AG08395 (cell line): ENCODE measurements around the gene PCNX3.
"Not testable (repeated sequence)": the region's sequence is repeated elsewhere in the genome, so short reads cannot be mapped to it uniquely, and the experiment has no call there.

ENCODE experiments used
- DNase-seq: peaks from one replicate; pipeline ENCODE4 v3.0.0; 2012; ENCODE audit warnings: mixed read lengths, low spot score

The PCNX3 gene

DNA sequence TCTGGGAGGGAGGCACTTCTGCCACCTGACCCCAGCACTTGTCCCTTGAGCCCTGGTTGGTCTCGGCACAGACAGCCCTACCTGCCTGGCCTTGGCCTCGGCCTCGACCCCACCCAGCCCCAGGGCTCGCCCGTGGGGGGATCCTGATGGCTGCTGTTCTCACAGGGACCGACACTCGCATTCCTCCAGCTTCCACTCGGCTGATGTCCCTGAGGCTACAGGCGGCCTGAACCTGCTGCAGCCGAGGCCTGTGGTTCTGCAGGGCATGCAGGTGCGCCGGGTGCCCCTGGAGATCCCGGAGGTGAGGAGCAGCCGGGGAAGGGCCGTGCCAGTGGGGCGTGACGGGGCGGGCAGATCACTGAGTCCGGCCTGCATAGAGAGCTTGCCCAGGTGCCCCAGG is 5.1 kb downstream of the PCNX3 start:
- DNase-seq, result no peak

GRCh38 chr11:65621460-65621859 is 5.9 kb downstream of the PCNX3 start:
- DNase-seq, result no peak

DNA sequence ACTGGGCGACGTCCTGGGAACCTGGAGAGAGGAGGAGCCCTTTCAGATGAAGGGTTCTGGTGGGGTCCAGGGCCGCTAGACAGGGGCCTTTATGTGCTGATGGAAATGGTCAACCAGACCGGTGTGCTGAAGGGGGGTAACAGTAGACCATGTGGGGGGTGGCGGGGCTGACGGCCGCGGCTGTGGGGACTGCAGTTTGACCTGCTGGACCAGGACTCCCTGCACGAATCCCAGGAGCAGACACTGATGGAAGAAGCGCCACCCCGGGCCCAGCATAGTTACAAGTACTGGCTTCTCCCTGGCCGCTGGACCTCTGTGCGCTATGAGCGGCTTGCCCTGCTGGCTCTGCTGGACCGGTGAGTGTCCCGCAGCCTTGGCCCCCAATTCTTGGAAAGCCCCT is 6.4 kb downstream of the PCNX3 start:
- no peak for DNase-seq

GRCh38 chr11:65623177-65623576 is 7.6 kb downstream of the PCNX3 start:
- no peak for DNase-seq

- no peak for DNase-seq
These were observed 8.5 kb downstream of the PCNX3 start for GRCh38 chr11:65623852-65624616.

- DNase-seq, result no peak
These were observed 9.5 kb downstream of the PCNX3 start for GRCh38 chr11:65624931-65625627.

DNA sequence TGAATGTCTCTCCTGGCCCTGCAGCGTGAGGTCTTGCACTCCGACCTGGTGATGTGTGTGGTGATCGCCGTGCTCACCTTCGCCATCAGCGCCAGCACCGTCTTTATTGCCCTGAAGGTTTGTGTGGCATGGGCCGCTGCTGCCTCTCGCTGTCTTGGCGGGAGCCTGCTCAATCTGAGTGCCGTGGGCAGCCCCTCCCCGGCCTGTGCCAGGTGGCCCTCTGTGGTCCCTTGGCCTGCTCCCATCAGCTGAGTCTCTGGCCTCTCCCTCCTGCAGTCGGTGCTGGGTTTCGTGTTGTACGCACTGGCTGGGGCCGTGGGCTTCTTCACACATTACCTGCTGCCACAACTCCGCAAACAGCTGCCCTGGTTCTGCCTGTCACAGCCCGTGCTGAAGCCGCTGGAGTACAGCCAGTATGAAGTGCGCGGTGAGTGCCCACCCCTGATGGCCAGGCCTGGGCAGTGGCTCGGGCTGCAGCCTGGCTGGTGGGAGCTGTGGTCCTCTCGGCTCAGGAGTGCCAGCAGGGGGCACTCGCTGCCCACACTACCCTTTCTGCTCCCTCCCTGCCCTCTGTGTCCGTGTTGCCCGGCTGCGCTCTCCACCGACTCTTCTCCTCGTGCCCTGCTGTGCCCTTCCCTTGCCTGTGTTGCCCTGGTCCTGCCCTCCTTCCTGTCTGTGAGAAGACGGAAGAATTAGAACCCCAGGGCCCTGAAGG is 10.2 kb downstream of the PCNX3 start:
- DNase-seq, result peak; percentile 52

GRCh38 chr11:65627202-65627601 is 11.6 kb downstream of the PCNX3 start:
- DNase-seq, result no peak

DNA sequence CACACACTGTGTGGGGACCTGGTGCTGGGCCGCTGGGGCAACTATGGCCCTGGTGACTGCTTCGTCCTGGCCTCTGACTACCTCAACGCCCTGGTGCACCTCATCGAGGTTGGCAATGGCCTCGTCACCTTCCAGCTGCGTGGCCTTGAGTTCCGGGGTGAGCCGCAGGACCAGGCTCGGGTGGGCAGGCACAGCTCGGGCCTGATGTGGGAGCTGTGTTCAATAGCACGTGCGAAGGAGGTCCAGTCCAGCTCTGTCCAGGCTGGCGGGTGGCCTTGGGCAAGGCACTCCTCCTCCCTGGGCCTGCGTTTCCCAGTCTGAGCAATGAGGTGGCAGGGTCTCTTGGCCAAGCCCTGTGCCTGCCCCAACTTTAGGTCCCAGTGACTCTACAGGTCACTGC is 14.0 kb downstream of the PCNX3 start:
- no peak for DNase-seq

GRCh38 chr11:65630215-65630614 is 14.6 kb downstream of the PCNX3 start:
- no peak for DNase-seq

- no peak for DNase-seq
These were observed 18.0 kb downstream of the PCNX3 start for GRCh38 chr11:65633390-65634108.

DNA sequence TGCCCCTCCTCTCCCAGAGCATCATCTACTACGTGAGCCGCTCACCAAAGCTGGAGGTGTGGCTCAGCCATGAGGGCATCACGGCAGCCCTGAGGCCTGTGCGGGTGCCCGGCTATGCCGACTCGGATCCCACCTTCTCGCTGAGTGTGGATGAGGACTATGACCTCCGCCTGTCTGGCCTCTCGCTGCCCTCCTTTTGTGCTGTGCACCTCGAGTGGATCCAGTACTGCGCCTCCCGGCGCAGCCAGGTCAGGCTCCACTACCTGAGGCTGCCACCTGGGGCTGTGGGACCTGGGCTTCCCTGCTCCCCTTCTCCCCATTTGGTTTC is 18.5 kb downstream of the PCNX3 start:
- DNase-seq, result no peak

GRCh38 chr11:65634440-65634839 is 18.9 kb downstream of the PCNX3 start:
- DNase-seq, result no peak

DNA sequence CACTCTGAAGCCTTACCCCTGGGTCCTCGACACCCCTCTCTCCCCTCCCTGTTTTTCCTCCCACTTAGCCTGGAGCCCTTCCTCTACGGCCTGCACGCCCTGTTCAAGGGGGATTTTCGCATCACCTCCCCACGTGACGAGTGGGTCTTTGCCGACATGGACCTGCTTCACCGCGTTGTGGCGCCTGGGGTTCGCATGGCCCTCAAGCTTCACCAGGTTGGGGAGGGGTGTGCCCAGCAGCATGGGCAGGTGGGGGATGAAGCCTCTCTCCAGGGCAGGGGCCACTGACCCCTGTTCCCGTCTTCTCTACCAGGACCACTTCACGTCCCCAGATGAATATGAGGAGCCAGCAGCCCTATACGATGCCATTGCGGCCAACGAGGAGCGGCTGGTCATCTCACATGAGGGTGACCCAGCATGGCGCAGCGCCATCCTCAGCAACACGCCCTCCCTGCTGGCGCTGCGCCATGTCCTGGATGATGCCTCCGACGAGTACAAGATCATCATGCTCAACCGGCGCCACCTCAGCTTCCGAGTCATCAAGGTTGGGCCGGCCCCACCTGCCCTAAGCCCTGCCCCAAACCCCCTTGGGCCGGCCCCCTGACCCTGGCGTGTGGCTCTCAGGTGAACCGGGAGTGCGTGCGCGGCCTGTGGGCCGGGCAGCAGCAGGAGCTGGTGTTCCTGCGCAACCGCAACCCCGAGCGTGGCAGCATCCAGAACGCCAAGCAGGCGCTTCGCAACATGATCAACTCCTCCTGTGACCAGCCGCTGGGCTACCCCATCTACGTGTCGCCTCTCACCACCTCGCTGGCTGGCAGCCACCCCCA is 19.5 kb downstream of the PCNX3 start:
- DNase-seq, result no peak

DNA sequence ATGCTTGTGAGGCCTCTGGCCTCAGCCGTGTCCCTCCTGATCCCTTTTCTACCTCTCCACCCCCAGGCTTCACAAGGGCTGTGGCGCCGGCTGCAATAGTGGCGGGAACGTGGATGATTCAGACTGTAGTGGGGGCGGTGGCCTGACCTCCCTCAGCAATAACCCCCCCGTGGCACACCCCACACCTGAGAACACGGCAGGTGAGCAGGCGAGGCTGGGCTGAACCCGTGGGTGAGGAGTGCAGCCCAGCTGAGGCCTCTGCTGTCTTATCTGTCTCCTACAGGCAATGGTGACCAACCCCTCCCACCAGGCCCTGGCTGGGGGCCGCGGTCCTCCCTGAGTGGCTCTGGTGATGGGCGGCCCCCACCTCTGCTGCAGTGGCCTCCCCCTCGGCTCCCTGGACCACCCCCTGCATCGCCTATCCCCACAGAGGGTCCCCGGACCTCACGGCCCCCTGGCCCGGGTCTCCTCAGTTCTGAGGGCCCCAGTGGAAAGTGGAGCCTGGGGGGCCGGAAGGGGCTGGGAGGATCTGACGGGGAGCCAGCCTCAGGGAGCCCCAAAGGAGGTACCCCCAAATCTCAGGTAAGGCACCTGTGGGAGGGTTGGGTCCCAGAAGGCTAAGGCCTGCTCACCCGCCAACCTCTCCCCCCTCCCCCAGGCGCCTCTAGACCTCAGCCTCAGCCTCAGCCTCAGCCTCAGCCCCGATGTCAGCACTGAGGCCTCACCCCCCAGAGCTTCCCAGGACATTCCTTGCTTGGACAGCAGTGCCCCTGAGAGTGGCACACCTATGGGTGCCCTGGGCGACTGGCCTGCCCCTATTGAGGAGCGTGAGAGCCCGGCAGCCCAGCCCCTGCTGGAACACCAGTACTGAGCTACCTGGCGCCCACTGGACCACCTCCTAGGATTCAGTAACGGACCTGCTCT is 20.8 kb downstream of the PCNX3 start:
- DNase-seq, result no peak

GRCh38 chr11:65637032-65637557 is 21.5 kb downstream of the PCNX3 start:
- no peak for DNase-seq

DNA sequence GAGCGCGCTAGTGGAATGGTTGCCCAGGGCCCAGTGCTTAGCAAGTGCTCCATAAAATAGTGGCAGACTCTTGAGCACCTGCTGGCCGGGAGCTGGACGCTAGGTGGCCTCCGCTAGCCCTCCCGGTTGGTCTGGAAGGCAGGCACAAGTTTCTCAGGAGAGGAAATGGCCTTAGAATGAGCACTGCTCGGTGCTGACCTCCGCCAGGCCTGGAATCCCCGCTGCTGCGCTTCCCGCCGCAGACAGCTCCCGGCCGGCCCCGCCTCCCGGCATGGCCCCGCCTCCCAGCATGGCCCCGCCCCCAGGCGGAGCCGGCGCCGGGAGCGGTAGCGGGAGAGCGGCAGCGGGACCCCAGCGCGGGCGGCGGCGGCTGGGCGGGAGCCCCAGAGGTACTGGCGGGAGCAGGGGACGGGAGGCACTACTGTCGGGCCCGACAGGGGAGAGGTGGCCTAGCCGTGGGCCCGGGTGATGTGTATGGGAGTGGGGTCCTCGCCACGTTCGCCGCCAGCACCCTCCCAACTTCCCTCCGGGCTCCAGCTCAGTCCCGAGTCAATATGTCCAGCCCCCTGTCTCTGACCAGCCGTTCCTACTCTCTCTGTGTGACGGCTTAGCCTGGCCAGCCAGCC is 22.3 kb downstream of the PCNX3 start, which contains the start of gene SIPA1:
Gene SIPA1, plus strand, starts transcription at position 308 of the 626 bp plus-strand sequence. CDS start 2,821 bp downstream, outside the sequence.
- DNase-seq, result peak; percentile 93

DNA sequence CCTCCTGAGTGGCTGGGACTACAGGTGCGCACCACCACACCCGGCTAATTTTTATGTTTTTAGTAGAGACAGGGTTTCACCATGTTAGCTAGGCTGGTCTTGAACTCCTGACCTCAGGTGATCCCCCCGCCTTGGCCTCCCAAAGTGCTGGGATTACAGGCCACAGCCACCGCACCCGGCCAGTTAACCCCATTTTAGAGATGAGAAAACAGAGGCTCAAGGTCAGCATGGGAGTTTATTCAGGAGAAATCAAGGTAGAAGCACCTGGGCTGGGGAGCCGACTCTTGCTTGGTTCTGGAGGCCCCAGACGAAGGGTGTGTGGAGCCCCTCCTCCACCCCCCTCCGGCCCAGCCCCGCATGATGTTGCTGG is 23.6 kb downstream of the PCNX3 start:
- DNase-seq, result not testable (repeated sequence)

DNA sequence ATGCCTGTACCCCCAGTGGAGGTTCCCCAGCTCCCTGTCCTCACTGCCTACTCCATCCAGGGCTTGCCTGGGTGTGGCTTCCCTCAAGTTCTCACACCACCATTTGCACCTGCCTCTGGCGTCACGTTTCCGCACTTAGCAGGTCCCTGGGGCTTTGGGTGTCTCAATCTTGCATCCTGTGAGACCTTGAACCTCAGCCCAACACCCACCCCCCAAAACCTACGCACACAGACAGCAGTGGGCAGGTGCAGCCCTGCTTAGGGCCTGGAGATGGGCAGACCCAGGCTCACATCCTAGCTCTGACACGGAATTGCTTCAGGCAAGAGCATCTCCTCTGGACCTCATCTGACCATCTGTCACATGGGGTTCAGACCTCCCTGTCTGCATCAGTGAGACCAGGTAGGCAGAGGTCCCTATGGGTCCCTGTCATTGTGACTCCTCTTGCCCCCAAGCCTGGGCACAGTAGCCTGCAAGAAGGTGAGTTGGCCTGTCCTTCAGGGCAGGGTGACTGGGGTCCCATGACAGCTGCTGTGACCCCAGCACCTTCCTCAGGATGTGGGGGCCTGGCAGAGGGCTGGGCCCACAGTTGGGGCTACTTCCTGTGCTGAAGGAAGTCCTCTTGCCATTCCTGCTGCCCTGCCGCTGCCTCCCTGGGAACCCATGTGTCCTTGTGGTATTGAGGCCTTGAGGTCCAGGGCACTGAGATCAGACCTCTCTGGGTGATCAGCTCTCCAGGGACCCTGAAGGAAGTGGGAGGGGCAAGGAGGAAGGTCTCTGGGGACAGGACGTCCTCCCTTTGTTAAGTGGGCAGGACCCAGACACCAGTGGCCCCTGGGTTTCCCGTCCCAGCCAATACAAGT is 24.3 kb downstream of the PCNX3 start:
- DNase-seq, result no peak
